Activated naive CD4-positive, alpha-beta T cell treated with anti-CD3 and anti-CD28 coated beads, Interleukin-2, amount 50 U/mL, for 24 hours (primary cell): ENCODE data around the gene GRAP2.
"Not testable (repeated sequence)": the region's sequence is repeated elsewhere in the genome, so short reads cannot be mapped to it uniquely, and the experiment has no call there.

Experiments used
- H3K27ac Mint-ChIP-seq: one replicate; pipeline ENCODE4 v1.8.0; 2021; ENCODE audit warnings: mild to moderate bottlenecking, mixed read lengths
- H3K27me3 Mint-ChIP-seq: one replicate; pipeline ENCODE4 v1.8.0; 2021; ENCODE audit warnings: mixed read lengths
- H3K36me3 Mint-ChIP-seq: one replicate; pipeline ENCODE4 v1.8.0; 2021; ENCODE audit warnings: mixed read lengths
- H3K4me1 Mint-ChIP-seq: one replicate; pipeline ENCODE4 v1.8.0; 2021; ENCODE audit warnings: mixed read lengths
- H3K4me3 Mint-ChIP-seq: one replicate; pipeline ENCODE4 v1.8.0; 2021; ENCODE audit warnings: mild to moderate bottlenecking, mixed read lengths
- H3K9me3 Mint-ChIP-seq: one replicate; pipeline ENCODE4 v1.8.0; 2021; ENCODE audit warnings: mixed read lengths

GRAP2 gene

GRCh38 chr22:39943337-39943736 lies 42.5 kb downstream of the GRAP2 start:
- no peaks in the 10 kb centered on the region for H3K27me3 Mint-ChIP-seq
- H3K27ac Mint-ChIP-seq: peak overlapping the region; percentile 95
- H3K9me3 Mint-ChIP-seq: no peaks in the 10 kb centered on the region
- H3K4me1 Mint-ChIP-seq: peaks cover 96% of the 10 kb centered on the region
- peak overlapping the region; percentile 19 for H3K4me3 Mint-ChIP-seq
- H3K36me3 Mint-ChIP-seq: no peaks in the 10 kb centered on the region

- H3K4me1 Mint-ChIP-seq: peaks cover 97% of the 10 kb centered on the region
- H3K27me3 Mint-ChIP-seq: no peaks in the 10 kb centered on the region
- no peaks in the 10 kb centered on the region for H3K9me3 Mint-ChIP-seq
- peaks cover 7% of the 10 kb centered on the region for H3K36me3 Mint-ChIP-seq
- H3K4me3 Mint-ChIP-seq: peak overlapping the region; percentile 75
- peak overlapping the region; percentile 98 for H3K27ac Mint-ChIP-seq
Measured at GRCh38 chr22:39943953-39944872, 43.3 kb downstream of the GRAP2 start.

- Mint-ChIP-seq H3K4me3 (no peak overlapping the region), H3K9me3 (no peaks in the 10 kb centered on the region), H3K27ac (peak overlapping the region; percentile 87), H3K4me1 (peaks cover 100% of the 10 kb centered on the region), H3K27me3 (no peaks in the 10 kb centered on the region), H3K36me3 (peaks cover 10% of the 10 kb centered on the region)
Measured at GRCh38 chr22:39946126-39946502, 45.2 kb downstream of the GRAP2 start.

- Mint-ChIP-seq H3K4me3 (peak overlapping the region; percentile 30), H3K36me3 (peaks cover 14% of the 10 kb centered on the region), H3K27ac (peak overlapping the region; percentile 87), H3K9me3 (no peaks in the 10 kb centered on the region), H3K4me1 (peaks cover 100% of the 10 kb centered on the region), H3K27me3 (no peaks in the 10 kb centered on the region)
Measured at GRCh38 chr22:39946503-39947219, 45.8 kb downstream of the GRAP2 start.

GRCh38 chr22:39947220-39948216 lies 46.6 kb downstream of the GRAP2 start:
- Mint-ChIP-seq H3K27me3 (no peaks in the 10 kb centered on the region), H3K36me3 (peaks cover 14% of the 10 kb centered on the region), H3K27ac (peak overlapping the region; percentile 87), H3K4me3 (peak overlapping the region; percentile 30), H3K4me1 (peaks cover 99% of the 10 kb centered on the region), H3K9me3 (no peaks in the 10 kb centered on the region)

GRCh38 chr22:39949964-39950737 lies 49.3 kb downstream of the GRAP2 start:
- Mint-ChIP-seq H3K27ac (peak overlapping the region; percentile 67), H3K9me3 (no peaks in the 10 kb centered on the region), H3K36me3 (peaks cover 16% of the 10 kb centered on the region), H3K27me3 (no peaks in the 10 kb centered on the region), H3K4me1 (peaks cover 99% of the 10 kb centered on the region), H3K4me3 (peak overlapping the region; percentile 4)

GRCh38 chr22:39951603-39952293 lies 50.9 kb downstream of the GRAP2 start:
- Mint-ChIP-seq H3K4me1 (peaks cover 93% of the 10 kb centered on the region), H3K27ac (peak overlapping the region; percentile 99), H3K36me3 (peaks cover 19% of the 10 kb centered on the region), H3K4me3 (peak overlapping the region; percentile 80)
- not testable (repeated sequence) for H3K9me3 Mint-ChIP-seq, H3K27me3 Mint-ChIP-seq

- peak overlapping the region; percentile 80 for H3K4me3 Mint-ChIP-seq
- H3K27ac Mint-ChIP-seq: peak overlapping the region; percentile 99
- no peaks in the 10 kb centered on the region for H3K27me3 Mint-ChIP-seq
- H3K4me1 Mint-ChIP-seq: peaks cover 93% of the 10 kb centered on the region
- H3K9me3 Mint-ChIP-seq: no peaks in the 10 kb centered on the region
- peaks cover 24% of the 10 kb centered on the region for H3K36me3 Mint-ChIP-seq
Measured at GRCh38 chr22:39952347-39952746, 51.5 kb downstream of the GRAP2 start.

- no peaks in the 10 kb centered on the region for H3K27me3 Mint-ChIP-seq
- H3K4me3 Mint-ChIP-seq: peak overlapping the region; percentile 67
- peak overlapping the region; percentile 99 for H3K27ac Mint-ChIP-seq
- H3K4me1 Mint-ChIP-seq: peaks cover 93% of the 10 kb centered on the region
- no peaks in the 10 kb centered on the region for H3K9me3 Mint-ChIP-seq
- H3K36me3 Mint-ChIP-seq: peaks cover 29% of the 10 kb centered on the region
Measured at GRCh38 chr22:39953101-39953500, 52.2 kb downstream of the GRAP2 start.

GRCh38 chr22:39954584-39955055 lies 53.7 kb downstream of the GRAP2 start:
- Mint-ChIP-seq H3K27ac (peak overlapping the region; percentile 93), H3K4me3 (no peak overlapping the region), H3K4me1 (peaks cover 93% of the 10 kb centered on the region)

GRCh38 chr22:39955675-39956074 lies 54.8 kb downstream of the GRAP2 start:
- peak overlapping the region; percentile 93 for H3K27ac Mint-ChIP-seq
- peaks cover 34% of the 10 kb centered on the region for H3K36me3 Mint-ChIP-seq
- H3K27me3 Mint-ChIP-seq: no peaks in the 10 kb centered on the region
- H3K4me1 Mint-ChIP-seq: peaks cover 93% of the 10 kb centered on the region
- H3K9me3 Mint-ChIP-seq: no peaks in the 10 kb centered on the region
- H3K4me3 Mint-ChIP-seq: no peak overlapping the region

More at GRCh38 chr22:39954584-39955055, 53.7 kb downstream of the GRAP2 start:
- no peaks in the 10 kb centered on the region for H3K9me3 Mint-ChIP-seq
- peaks cover 32% of the 10 kb centered on the region for H3K36me3 Mint-ChIP-seq
- H3K27me3 Mint-ChIP-seq: no peaks in the 10 kb centered on the region

- Mint-ChIP-seq H3K9me3 (no peaks in the 10 kb centered on the region), H3K4me1 (peaks cover 92% of the 10 kb centered on the region), H3K4me3 (no peak overlapping the region), H3K27ac (peak overlapping the region; percentile 79), H3K27me3 (no peaks in the 10 kb centered on the region), H3K36me3 (peaks cover 33% of the 10 kb centered on the region)
Measured at GRCh38 chr22:39956932-39957664, 56.2 kb downstream of the GRAP2 start.

GRCh38 chr22:39958009-39958711 lies 57.3 kb downstream of the GRAP2 start:
- Mint-ChIP-seq H3K36me3 (peaks cover 34% of the 10 kb centered on the region), H3K27me3 (no peaks in the 10 kb centered on the region), H3K27ac (peak overlapping the region; percentile 79), H3K4me3 (no peak overlapping the region), H3K4me1 (peaks cover 88% of the 10 kb centered on the region), H3K9me3 (no peaks in the 10 kb centered on the region)
